A549 (cell line): ENCODE results near the gene NTF3.

Experiments
- HOXB13 ChIP-seq: fragments of 250-450 bp; sonication (Bioruptor Pico); IDR thresholded peaks from 2 replicates; pipeline ENCODE4 v1.5.0; 2020; ENCODE audit warnings: low read depth, mild to moderate bottlenecking, moderate library complexity
- POLR2A ChIP-seq: IDR thresholded peaks from 2 replicates; pipeline ENCODE4 v1.6.1; 2012; ENCODE audit warnings: mild to moderate bottlenecking, low read length
- RAD21 ChIP-seq, 2 experiments: fragments of >200 bp in 1 of 2; sonication (Bioruptor Twin) in 1 of 2; formaldehyde crosslinking in 1 of 2; IDR thresholded peaks in 1 of 2; conservative IDR thresholded peaks in 1 of 2; 2 replicates in 1 of 2; 3 replicates in 1 of 2; pipeline ENCODE4 v1.6.1; 2012 to 2018; ENCODE audit warnings: inconsistent platforms in 1 of 2
- RFX5 ChIP-seq: fragments of 450-650 bp; IDR thresholded peaks from 2 replicates; pipeline ENCODE4 v1.7.1; 2014; ENCODE audit warnings: antibody characterized with exemption, mild to moderate bottlenecking, moderate library complexity

- TF ChIP-seq RFX5 = no peak
- no peak for TF ChIP-seq POLR2A
- no peak for TF ChIP-seq HOXB13 (CRISPR knock-in tag)
- no peak for TF ChIP-seq RAD21 (conservative IDR thresholded peaks at IDR 0.05 in 1 of 2, IDR thresholded peaks at IDR 0.05 in 1 of 2)
These were observed 74.9 kb downstream of the NTF3 start for GRCh38 chr12:5506821-5507231.
